Suprapubic skin (tissue), 4 donors: Measurements from ENCODE around the gene SCD5. TPM values are rescaled to one million over a fixed set of nuclear protein-coding genes. Genes with fewer than 3 reads are reported as not detected.

Source experiments
- DNase-seq, 2 donors: peaks; one replicate each; pipeline ENCODE4 v3.0.0-alpha.2; 2019; ENCODE audit warnings: low spot score in 2 of 2
- H3K27ac ChIP-seq: fragments of 200-600 bp; sonication (generic); one replicate; pipeline ENCODE4 v1.5.1; 2019
- H3K27me3 ChIP-seq: fragments of 200-600 bp; sonication (generic); one replicate; pipeline ENCODE4 v1.5.1; 2019
- H3K36me3 ChIP-seq: fragments of 200-600 bp; sonication (generic); one replicate; pipeline ENCODE4 v1.5.1; 2019
- H3K4me1 ChIP-seq: fragments of 200-600 bp; sonication (generic); one replicate; pipeline ENCODE4 v1.5.1; 2019
- H3K4me3 ChIP-seq: fragments of 200-600 bp; sonication (generic); one replicate; pipeline ENCODE4 v1.5.1; 2019; ENCODE audit warnings: mild to moderate bottlenecking
- H3K9me3 ChIP-seq: fragments of 200-600 bp; sonication (generic); one replicate; pipeline ENCODE4 v1.5.1; 2019
- EP300 ChIP-seq: sonication (generic); formaldehyde crosslinking; IDR thresholded peaks from one replicate; pipeline ENCODE4 v1.6.1; 2017; ENCODE audit warnings: antibody characterized with exemption
- POLR2A ChIP-seq, 2 donors: fragments of 450-650 bp; IDR thresholded peaks; one replicate each; pipeline ENCODE4 v1.6.1; 2017; ENCODE audit warnings: antibody characterized with exemption in 2 of 2, mild to moderate bottlenecking in 2 of 2, moderate library complexity in 2 of 2
- POLR2AphosphoS5 ChIP-seq, 3 donors: sonication (generic); formaldehyde crosslinking; IDR thresholded peaks; one replicate each; pipeline ENCODE4 v1.6.1; 2017; ENCODE audit warnings: antibody characterized with exemption in 3 of 3
- WGBS: methylation state at CpG from one replicate; pipeline ENCODE4 v1.1.5; 2018; 5-methylcytosine and 5-hydroxymethylcytosine counted together
- total RNA-seq, 4 donors: library from RNA; depleted of rRNA; stranded (reverse); fragments of >200 nt; gene quantifications; one replicate each; pipeline ENCODE4 v1.1.0, GENCODE V29; 2016
- TF ChIP-seq, protein P1 (sequence below), 2 donors: fragments of 200-600 bp in 1 of 2; fragments of 450-650 bp in 1 of 2; sonication (generic) in 1 of 2; IDR thresholded peaks; one replicate each; pipeline ENCODE4 v1.5.1; 2016 to 2019; ENCODE audit warnings: antibody characterized with exemption in 2 of 2, mild to moderate bottlenecking in 1 of 2, moderate library complexity in 1 of 2

Gene SCD5
- total RNA-seq, 4 donors from 2014 or later, result 5.6 to 13.2 (median 7.6) TPM

DNA sequence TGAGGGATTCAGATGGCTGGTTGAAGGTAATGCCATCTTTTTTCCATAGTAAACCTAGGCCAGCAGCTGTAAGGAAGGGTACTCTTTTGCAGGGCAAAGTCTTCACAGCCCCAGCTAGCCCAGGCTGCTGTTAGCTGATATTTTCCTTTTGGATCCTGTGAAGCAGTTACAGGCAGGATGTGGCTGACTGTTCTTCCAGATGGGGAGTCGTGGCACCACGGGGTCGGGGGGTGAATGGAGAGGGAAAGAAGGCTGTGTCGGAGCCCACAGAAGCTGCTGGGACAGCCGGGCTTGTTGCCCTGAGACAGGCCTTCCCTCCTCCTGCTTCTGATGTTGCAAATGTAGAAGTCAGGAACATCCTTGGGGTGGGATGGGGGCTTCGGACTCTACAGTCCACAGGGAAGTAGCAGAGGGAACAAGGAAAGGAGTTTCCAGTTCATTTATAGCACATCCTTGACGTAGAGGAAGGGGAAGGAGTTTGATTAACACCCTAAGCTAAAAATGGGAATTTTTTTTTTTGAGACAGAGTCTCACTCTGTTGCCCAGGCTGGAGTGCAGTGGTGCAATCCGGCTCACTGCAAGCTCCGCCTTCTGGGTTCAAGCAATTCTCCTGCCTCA lies 172.2 kb downstream of the SCD5 start:
- TF ChIP-seq POLR2AphosphoS5 (IDR thresholded peaks at IDR 0.05) (no peak), POLR2A (IDR thresholded peaks at IDR 0.05) (no peak), EP300 (no peak)
- TF ChIP-seq, protein P1, sequence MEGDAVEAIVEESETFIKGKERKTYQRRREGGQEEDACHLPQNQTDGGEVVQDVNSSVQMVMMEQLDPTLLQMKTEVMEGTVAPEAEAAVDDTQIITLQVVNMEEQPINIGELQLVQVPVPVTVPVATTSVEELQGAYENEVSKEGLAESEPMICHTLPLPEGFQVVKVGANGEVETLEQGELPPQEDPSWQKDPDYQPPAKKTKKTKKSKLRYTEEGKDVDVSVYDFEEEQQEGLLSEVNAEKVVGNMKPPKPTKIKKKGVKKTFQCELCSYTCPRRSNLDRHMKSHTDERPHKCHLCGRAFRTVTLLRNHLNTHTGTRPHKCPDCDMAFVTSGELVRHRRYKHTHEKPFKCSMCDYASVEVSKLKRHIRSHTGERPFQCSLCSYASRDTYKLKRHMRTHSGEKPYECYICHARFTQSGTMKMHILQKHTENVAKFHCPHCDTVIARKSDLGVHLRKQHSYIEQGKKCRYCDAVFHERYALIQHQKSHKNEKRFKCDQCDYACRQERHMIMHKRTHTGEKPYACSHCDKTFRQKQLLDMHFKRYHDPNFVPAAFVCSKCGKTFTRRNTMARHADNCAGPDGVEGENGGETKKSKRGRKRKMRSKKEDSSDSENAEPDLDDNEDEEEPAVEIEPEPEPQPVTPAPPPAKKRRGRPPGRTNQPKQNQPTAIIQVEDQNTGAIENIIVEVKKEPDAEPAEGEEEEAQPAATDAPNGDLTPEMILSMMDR (IDR thresholded peaks at IDR 0.05), result no peak
- no peak for DNase-seq
- Histone ChIP-seq H3K4me1 (peaks cover 3% of the 10 kb centered on the region), H3K27ac (no peak overlapping the region), H3K4me3 (no peak overlapping the region), H3K27me3 (no peaks in the 10 kb centered on the region), H3K9me3 (no peaks in the 10 kb centered on the region), H3K36me3 (no peaks in the 10 kb centered on the region)
- WGBS, result 68% methylated on average over 9 of the region's 9 CpGs

DNA sequence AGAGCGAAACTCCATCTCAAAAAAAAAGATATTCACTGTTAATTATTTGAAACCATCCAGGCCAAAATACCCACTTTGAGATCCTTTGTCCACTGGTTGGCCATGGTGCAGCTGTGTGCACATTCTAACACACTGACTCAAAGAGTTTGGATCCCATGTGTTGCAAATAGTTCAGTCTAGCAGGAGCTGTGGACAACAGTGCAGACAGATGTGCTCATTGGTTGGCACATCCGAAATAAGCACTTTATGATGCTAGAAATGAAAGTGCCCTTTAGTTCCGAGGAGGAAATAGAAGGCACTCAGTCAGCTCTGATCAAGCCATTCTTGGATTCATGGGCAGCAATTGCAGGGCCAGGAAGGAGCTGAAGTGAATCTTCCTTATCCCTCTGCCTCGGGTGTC lies 173.8 kb downstream of the SCD5 start:
- no peak overlapping the region for H3K4me3 ChIP-seq
- DNase-seq, result no peak
- H3K27ac ChIP-seq, result no peak overlapping the region
- H3K4me1 ChIP-seq, result peaks cover 3% of the 10 kb centered on the region
- no peaks in the 10 kb centered on the region for H3K36me3 ChIP-seq
- WGBS, result 67% methylated on average over 4 of the region's 4 CpGs
- H3K9me3 ChIP-seq, result no peaks in the 10 kb centered on the region
- TF ChIP-seq POLR2AphosphoS5 (IDR thresholded peaks at IDR 0.05), result no peak
- no peak for TF ChIP-seq POLR2A (IDR thresholded peaks at IDR 0.05)
- no peak for TF ChIP-seq EP300
- TF ChIP-seq, protein P1 (IDR thresholded peaks at IDR 0.05), result no peak
- no peaks in the 10 kb centered on the region for H3K27me3 ChIP-seq

DNA sequence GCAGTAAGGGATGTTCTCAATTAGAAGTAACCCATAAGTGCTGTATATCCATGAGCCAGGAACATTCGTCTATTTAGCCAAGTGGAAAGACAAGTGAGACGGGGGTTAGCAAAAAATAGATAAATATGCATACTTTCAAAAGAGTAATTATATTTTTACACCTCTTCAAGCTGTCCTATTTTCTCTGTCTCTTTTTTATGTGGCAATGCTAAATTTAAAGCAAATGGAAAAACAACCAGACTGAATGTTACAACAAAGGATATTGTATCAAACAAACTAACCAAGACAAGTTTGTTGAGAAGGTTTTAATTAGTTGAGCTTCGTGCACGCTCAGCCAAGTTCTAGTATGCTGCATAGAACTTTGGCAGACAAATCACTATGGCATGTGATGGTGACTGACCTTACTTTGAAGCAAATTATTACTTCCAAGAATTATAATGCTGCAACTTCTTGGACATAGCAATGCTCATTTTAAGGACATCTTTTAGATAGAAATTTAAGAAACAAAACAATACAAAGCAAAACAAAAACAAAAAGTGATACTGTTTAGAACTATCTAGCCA lies 175.4 kb downstream of the SCD5 start:
- no peak for DNase-seq

DNA sequence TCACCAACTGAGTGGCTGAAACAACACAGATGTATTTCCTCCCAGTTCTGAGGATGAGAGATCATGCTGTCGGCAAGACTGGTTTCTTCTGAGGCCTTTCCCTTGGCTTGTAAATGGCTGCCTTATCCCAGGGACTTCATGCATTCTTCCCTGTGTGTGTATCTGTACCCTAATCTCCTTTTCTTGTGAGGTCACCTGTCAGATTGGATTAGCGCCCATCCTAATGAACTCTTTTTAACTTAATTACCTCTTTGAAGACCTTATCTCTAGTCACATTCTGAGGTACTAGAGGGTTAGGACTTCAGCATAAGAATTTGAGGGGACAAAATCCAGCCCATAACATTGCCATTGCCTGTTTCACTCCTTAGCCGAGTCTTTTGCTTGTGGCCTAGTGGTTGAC lies 177.3 kb downstream of the SCD5 start:
- no peak for DNase-seq
- Histone ChIP-seq H3K27ac (no peak overlapping the region), H3K4me3 (no peak overlapping the region), H3K4me1 (peaks cover 3% of the 10 kb centered on the region), H3K27me3 (no peaks in the 10 kb centered on the region), H3K9me3 (no peaks in the 10 kb centered on the region), H3K36me3 (no peaks in the 10 kb centered on the region)
- WGBS, result 67% methylated on average over 3 of the region's 3 CpGs
- TF ChIP-seq, protein P1 (IDR thresholded peaks at IDR 0.05), result no peak
- no peak for TF ChIP-seq POLR2A (IDR thresholded peaks at IDR 0.05)
- no peak for TF ChIP-seq EP300
- TF ChIP-seq POLR2AphosphoS5 (IDR thresholded peaks at IDR 0.05), result no peak

More for the DNA sequence above, 175.4 kb downstream of the SCD5 start:
- no peaks in the 10 kb centered on the region for H3K9me3 ChIP-seq
- 44% methylated on average over 4 of the region's 4 CpGs for WGBS
- H3K27me3 ChIP-seq, result no peaks in the 10 kb centered on the region
- H3K4me1 ChIP-seq, result peaks cover 3% of the 10 kb centered on the region
- TF ChIP-seq EP300 (no peak), POLR2A (IDR thresholded peaks at IDR 0.05) (no peak), POLR2AphosphoS5 (IDR thresholded peaks at IDR 0.05) (no peak)
- TF ChIP-seq, protein P1 (IDR thresholded peaks at IDR 0.05), result no peak
- no peaks in the 10 kb centered on the region for H3K36me3 ChIP-seq
- no peak overlapping the region for H3K4me3 ChIP-seq
- no peak overlapping the region for H3K27ac ChIP-seq

DNA sequence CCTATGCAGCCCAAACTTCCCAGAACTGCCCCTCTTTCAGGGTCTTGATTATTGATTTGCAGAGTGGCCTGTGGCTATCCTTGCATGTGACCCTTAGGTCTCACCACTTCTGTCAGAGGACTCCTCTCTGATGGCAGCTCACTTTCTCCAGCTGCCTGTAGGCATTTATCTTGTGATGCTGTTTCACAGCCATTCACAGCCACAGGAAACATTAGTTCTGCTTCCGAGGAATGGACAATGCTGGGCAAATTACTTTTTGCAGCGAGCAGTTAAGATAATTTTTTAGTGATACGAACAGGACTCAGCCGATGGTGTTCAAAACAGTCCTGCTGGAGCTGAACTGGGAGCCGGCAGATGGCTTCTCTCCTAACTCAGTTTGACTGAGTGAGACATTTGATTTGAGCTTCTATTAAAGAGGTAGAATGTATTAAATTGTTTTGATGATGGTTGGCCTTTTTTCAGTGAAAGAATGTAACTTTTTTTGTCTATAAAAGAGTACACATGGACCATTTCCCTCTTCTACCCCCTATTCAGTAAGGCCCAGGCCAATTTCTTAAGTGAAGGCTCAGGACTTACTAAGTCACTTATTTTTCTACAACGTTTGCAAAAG lies 178.4 kb downstream of the SCD5 start:
- TF ChIP-seq EP300 (no peak), POLR2AphosphoS5 (IDR thresholded peaks at IDR 0.05) (no peak), POLR2A (IDR thresholded peaks at IDR 0.05) (no peak)
- TF ChIP-seq, protein P1 (IDR thresholded peaks at IDR 0.05), result no peak
- WGBS, result 65% methylated on average over 6 of the region's 6 CpGs
- Histone ChIP-seq H3K27me3 (no peaks in the 10 kb centered on the region), H3K36me3 (no peaks in the 10 kb centered on the region), H3K27ac (no peak overlapping the region), H3K4me1 (peaks cover 3% of the 10 kb centered on the region), H3K4me3 (no peak overlapping the region), H3K9me3 (no peaks in the 10 kb centered on the region)
- DNase-seq, result no peak
